GM21737 (cell line): ENCODE results near the gene COMMD1.

Source experiments
- ATAC-seq: cut with Tn5 transposase; IDR thresholded peaks from one replicate; pipeline ENCODE4 v1.9.1; 2021; ENCODE audit warnings: mild to moderate bottlenecking, moderate library complexity; ENCODE audit not compliant: unreplicated experiment

The COMMD1 gene

GRCh38 chr2:62163106-62163831, 257.8 kb downstream of the COMMD1 start:
- no peak for ATAC-seq

- no peak for ATAC-seq
These were observed 258.4 kb downstream of the COMMD1 start for GRCh38 chr2:62163834-62164233.

DNA sequence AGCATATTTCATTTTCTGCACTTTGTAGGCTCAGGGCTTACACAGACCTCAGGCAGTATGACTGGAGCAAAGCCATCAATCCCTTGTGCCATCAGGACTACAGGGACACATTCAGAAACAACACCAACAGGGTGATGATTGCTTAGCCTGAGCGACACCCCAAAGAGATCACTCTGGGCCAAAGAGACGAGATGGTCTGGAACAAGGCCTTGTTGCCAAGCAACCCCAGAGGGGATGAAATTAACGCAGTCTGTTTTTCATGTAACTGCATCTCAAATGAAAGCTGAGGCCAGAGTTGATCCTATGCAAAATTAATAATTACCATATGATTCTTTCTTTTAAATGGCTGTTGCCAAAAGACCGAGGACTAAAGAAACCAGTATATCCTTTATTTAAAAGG, 270.3 kb downstream of the COMMD1 start:
- ATAC-seq: no peak

- no peak for ATAC-seq
These were observed 271.3 kb downstream of the COMMD1 start for GRCh38 chr2:62176801-62177200.

DNA sequence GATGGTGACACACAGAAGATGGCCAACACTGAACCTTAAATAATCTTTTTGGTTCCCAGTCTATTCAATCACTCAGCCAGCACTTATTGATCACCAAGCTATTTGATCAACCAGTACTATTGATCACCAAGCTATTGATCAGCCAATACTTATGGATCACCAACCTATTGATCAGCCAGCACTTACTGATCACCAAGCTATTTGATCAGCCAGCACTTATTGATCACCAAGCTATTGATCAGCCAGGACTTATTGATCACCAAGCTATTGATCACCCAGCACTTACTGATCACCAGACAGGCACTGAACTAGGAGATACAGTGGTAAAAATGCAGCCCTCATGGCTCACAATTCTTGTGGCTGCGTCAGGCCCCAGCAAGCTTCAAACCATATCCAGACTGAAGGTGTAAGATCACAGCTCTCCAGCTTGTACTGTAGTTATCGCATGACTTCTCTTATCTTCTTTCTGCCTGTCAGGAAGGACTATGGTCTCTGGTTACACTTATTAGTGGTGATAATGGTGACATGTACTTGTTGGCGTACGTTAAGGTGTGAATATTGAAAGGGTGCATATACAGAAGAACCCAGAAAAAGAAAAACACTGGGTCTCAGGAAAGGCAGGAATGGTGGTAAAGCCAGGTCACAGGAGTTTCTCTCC, 272.0 kb downstream of the COMMD1 start:
- no peak for ATAC-seq

DNA sequence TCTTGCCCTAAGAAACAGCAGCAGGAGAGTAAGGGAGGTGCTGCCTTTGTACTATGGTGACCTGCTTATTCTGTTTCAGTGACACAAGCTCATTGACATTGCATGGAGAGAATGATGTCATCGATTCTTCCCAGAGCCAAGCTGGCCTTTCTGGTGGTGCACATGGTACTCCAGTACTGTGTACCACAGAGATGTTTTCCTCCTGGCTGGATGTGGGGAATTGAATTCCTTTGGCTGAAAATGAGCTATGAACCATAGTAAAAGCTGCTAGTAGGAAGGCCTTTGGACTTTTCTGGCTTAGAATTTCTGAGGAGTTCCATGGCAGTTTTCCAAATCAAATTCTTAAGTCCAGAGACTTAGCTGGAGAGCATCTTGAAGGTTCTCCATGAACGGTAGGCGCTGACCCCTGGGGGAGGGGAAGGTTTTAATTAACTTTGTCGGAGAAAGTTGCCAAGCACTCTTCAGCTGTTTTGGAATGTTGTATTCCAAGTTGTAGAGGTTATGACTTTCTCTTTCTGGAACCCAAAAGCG, 273.3 kb downstream of the COMMD1 start:
- ATAC-seq: no peak

DNA sequence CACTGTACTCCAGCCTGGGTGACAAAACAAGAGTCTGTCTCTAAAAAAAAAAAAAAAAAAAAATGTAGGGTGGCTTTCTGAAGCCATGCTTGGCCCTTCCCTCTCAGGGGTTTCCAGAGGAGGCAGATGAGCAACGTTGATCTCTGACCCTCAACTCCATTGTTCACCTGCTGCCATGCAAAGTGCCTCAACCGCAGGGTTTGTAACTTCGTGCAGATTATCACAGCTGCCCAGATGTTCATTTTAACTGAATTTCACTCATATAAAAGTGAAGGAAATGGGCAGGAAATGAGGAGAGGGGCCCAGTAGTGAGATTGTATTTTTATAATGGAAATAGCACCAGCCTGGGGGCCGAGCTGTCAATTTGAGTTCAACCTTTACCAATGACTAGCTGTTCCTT, 275.5 kb downstream of the COMMD1 start:
- no peak for ATAC-seq

- ATAC-seq: no peak
These were observed 276.4 kb downstream of the COMMD1 start for GRCh38 chr2:62181843-62182242.

- ATAC-seq: no peak
These were observed 279.2 kb downstream of the COMMD1 start for GRCh38 chr2:62184512-62185230.
